MM.1S (cell line): ENCODE results near the gene KCNB1.

Source experiments
- DNase-seq: peaks from one replicate; pipeline ENCODE4 v3.0.0-alpha.2; 2015
- H2AFZ ChIP-seq: fragments of 300-600 bp; sonication (generic); 2 replicates; pipeline ENCODE4 v1.6.0; 2016; ENCODE audit warnings: antibody characterized with exemption, low read length
- H3F3A ChIP-seq: fragments of 300-600 bp; sonication (generic); 2 replicates; pipeline ENCODE4 v1.6.1; 2016; ENCODE audit warnings: mild to moderate bottlenecking, antibody characterized with exemption, low read length, moderate library complexity, mixed read lengths; ENCODE audit not compliant: insufficient read depth
- H3K27ac ChIP-seq: fragments of 300-600 bp; sonication (generic); 2 replicates; pipeline ENCODE4 v1.5.1; 2016; ENCODE audit warnings: mild to moderate bottlenecking, low read length
- H3K27me3 ChIP-seq: fragments of 300-600 bp; sonication (generic); replicated peaks from 2 replicates; pipeline ENCODE4 v1.6.0; 2016; ENCODE audit warnings: low read length; ENCODE audit not compliant: insufficient read depth
- H3K36me3 ChIP-seq: fragments of 300-600 bp; sonication (generic); replicated peaks from 2 replicates; pipeline ENCODE4 v1.6.1; 2016; ENCODE audit warnings: mild to moderate bottlenecking, low read length, mixed read lengths; ENCODE audit not compliant: insufficient read depth
- H3K4me1 ChIP-seq: fragments of 300-600 bp; sonication (generic); 2 replicates; pipeline ENCODE4 v1.6.1; 2016; ENCODE audit warnings: low read length, mixed read lengths
- H3K4me2 ChIP-seq: fragments of 300-600 bp; sonication (generic); 2 replicates; pipeline ENCODE4 v1.6.0; 2016; ENCODE audit warnings: low read depth, low read length
- H3K4me3 ChIP-seq: fragments of 300-600 bp; sonication (generic); 2 replicates; pipeline ENCODE4 v1.5.1; 2016; ENCODE audit warnings: low read length, mixed read lengths
- H3K79me2 ChIP-seq: fragments of 300-600 bp; sonication (generic); 2 replicates; pipeline ENCODE4 v1.6.1; 2016; ENCODE audit warnings: mixed run types, low read length, mixed read lengths
- H3K9ac ChIP-seq: fragments of 300-600 bp; sonication (generic); 2 replicates; pipeline ENCODE4 v1.6.1; 2016; ENCODE audit warnings: low read length, mixed read lengths
- H3K9me2 ChIP-seq: fragments of 300-600 bp; sonication (generic); replicated peaks from 2 replicates; pipeline ENCODE4 v1.6.1; 2016; ENCODE audit warnings: mild to moderate bottlenecking, low read length, mixed read lengths; ENCODE audit not compliant: insufficient read depth
- H3K9me3 ChIP-seq: fragments of 300-600 bp; sonication (generic); replicated peaks from 2 replicates; pipeline ENCODE4 v1.6.1; 2016; ENCODE audit warnings: mild to moderate bottlenecking, low read length, mixed read lengths; ENCODE audit not compliant: insufficient read depth
- H4K20me1 ChIP-seq: fragments of 300-600 bp; sonication (generic); 2 replicates; pipeline ENCODE4 v1.6.1; 2016; ENCODE audit warnings: mild to moderate bottlenecking, low read length, moderate library complexity, mixed read lengths; ENCODE audit not compliant: insufficient read depth
- EZH2 ChIP-seq: fragments of 300-600 bp; sonication (generic); optimal IDR thresholded peaks from 2 replicates; pipeline ENCODE3; 2017; ENCODE audit warnings: low read depth, mild to moderate bottlenecking, antibody characterized with exemption, low read length, mixed read lengths
- EZH2phosphoT487 ChIP-seq: fragments of 300-600 bp; sonication (generic); IDR thresholded peaks from 2 replicates; pipeline ENCODE4 v1.6.1; 2018; ENCODE audit warnings: antibody characterized with exemption, low read length
- TF ChIP-seq, protein P1 (sequence below): fragments of 300-600 bp; sonication (generic); IDR thresholded peaks from 2 replicates; pipeline ENCODE4 v1.5.1; 2016; ENCODE audit warnings: antibody characterized with exemption, low read length, mixed read lengths

KCNB1 gene

DNA sequence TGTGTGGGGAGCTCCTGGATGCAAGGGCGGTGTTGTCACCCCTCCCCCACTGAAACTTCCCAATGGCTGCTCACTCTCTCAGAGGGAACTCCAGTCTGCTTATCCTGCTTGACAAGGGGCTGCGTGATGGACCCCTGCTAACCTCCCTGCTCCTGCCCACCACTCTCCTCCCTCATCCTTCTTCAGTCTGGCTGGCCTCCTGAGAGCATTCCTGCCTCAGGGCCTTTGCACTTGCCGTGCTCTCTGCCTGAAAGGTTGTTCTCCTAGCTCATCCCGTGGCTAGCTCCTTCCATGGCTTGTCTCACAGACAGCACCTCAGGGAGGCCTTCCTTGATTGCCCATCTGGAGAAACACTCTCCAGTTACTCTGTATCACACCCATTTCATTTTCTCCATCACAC, 130.7 kb downstream of the KCNB1 start:
- Histone ChIP-seq H3K4me2 (no peak overlapping the region), H3K27me3 (no peaks in the 10 kb centered on the region), H3K9me2 (no peaks in the 10 kb centered on the region), H3F3A (no peaks in the 10 kb centered on the region), H3K4me1 (no peaks in the 10 kb centered on the region), H3K9me3 (no peaks in the 10 kb centered on the region), H3K36me3 (no peaks in the 10 kb centered on the region), H3K4me3 (no peak overlapping the region), H2AFZ (no peak overlapping the region), H3K79me2 (no peaks in the 10 kb centered on the region), H3K9ac (no peak overlapping the region), H3K27ac (no peak overlapping the region), H4K20me1 (no peaks in the 10 kb centered on the region)
- no peak for DNase-seq
- TF ChIP-seq, protein P1, sequence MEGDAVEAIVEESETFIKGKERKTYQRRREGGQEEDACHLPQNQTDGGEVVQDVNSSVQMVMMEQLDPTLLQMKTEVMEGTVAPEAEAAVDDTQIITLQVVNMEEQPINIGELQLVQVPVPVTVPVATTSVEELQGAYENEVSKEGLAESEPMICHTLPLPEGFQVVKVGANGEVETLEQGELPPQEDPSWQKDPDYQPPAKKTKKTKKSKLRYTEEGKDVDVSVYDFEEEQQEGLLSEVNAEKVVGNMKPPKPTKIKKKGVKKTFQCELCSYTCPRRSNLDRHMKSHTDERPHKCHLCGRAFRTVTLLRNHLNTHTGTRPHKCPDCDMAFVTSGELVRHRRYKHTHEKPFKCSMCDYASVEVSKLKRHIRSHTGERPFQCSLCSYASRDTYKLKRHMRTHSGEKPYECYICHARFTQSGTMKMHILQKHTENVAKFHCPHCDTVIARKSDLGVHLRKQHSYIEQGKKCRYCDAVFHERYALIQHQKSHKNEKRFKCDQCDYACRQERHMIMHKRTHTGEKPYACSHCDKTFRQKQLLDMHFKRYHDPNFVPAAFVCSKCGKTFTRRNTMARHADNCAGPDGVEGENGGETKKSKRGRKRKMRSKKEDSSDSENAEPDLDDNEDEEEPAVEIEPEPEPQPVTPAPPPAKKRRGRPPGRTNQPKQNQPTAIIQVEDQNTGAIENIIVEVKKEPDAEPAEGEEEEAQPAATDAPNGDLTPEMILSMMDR, result no peak
- no peak for TF ChIP-seq EZH2phosphoT487
- TF ChIP-seq EZH2, result no peak

DNA sequence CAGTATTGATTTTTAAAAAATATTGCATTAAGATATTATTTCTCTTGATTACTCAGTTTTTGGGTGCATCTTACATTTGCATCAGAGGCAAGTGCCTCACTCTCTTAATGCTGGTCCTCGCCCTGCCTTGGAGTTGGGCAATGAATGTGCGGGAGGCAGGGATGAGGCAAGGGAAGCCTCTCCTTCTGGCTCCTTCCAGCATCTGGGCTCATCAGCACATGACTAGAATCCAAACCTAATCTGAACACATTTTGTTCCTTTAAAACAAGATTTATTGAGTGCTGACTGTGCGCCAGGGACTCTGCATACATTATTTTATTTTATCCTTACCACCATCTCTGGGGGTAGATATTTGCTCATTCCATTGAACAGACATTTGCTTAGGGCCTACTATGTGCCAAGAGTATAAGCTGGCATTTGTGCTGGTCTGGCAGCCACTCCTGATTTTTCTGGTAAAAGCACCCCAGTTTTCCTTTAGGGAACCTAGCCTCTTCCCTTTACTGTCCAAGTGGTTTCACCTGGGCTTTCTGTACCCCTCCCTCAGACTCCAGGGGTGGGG, 132.7 kb downstream of the KCNB1 start:
- Histone ChIP-seq H3K79me2 (no peaks in the 10 kb centered on the region), H3K9me2 (no peaks in the 10 kb centered on the region), H2AFZ (no peak overlapping the region), H3F3A (no peaks in the 10 kb centered on the region), H3K27me3 (0 out of 2 replicates have a peak, but pooled peaks cover 5% of the 10 kb centered on the region), H3K36me3 (no peaks in the 10 kb centered on the region), H3K9ac (no peak overlapping the region), H3K27ac (no peak overlapping the region), H4K20me1 (no peaks in the 10 kb centered on the region), H3K9me3 (no peaks in the 10 kb centered on the region), H3K4me2 (no peak overlapping the region), H3K4me3 (no peak overlapping the region), H3K4me1 (no peaks in the 10 kb centered on the region)
- no peak for DNase-seq
- no peak for TF ChIP-seq EZH2phosphoT487
- TF ChIP-seq, protein P1, result no peak

DNA sequence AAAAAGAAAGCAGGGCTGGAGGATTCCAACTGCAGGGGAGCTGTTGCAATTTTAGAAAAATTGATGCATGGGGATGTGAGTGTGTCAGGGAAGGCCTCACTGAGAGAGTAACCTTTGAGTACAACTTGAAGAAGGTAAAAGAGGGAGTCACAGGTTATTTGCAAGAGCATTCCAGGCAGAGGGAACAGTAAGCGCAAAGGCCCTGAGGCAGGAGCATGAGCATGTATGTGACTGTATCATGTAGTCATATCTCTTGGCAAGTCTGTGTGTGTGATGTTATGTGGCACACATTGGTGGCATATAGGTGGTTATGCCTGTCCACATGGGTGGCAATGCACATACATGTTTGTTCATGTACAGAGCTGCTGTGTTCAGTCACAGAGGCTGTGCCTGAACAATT, 133.4 kb downstream of the KCNB1 start:
- Histone ChIP-seq H3K9ac (no peak overlapping the region), H3K4me3 (no peak overlapping the region), H3K79me2 (no peaks in the 10 kb centered on the region), H2AFZ (no peak overlapping the region), H4K20me1 (no peaks in the 10 kb centered on the region), H3K9me2 (no peaks in the 10 kb centered on the region), H3K4me2 (no peak overlapping the region), H3K36me3 (no peaks in the 10 kb centered on the region), H3F3A (no peaks in the 10 kb centered on the region), H3K27ac (no peak overlapping the region), H3K9me3 (no peaks in the 10 kb centered on the region), H3K4me1 (no peaks in the 10 kb centered on the region), H3K27me3 (peaks cover 11% of the 10 kb centered on the region; the same call in 1 of the 2 replicates)
- DNase-seq, result no peak
- no peak for TF ChIP-seq EZH2

DNA sequence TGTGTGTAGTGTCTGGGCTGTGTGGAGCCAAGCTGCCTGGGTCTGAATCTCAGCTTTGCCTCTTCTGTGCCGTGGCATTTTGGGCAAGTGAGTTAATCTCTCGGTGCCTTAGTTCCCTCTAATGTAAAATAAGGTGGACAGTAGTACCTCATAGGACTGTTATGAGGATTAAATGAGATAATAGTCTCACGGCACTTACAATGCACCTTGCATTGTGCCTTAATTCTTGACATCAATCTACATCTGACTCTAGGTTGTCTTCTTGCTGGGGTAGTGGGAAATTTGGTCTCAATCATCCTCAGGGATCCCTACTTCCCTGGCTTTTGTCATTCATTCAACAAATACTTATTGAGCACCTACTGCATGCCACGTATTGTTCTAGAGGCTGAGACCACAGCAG, 133.9 kb downstream of the KCNB1 start:
- H2AFZ ChIP-seq, result no peak overlapping the region
- DNase-seq, result no peak
- peaks cover 16% of the 10 kb centered on the region; the same call in 1 of the 2 replicates for H3K27me3 ChIP-seq

More for the DNA sequence above, 133.9 kb downstream of the KCNB1 start:
- TF ChIP-seq EZH2, result no peak
- TF ChIP-seq, protein P1, result no peak
- Histone ChIP-seq H3K9me3 (no peaks in the 10 kb centered on the region), H3K4me2 (no peak overlapping the region), H3K9me2 (no peaks in the 10 kb centered on the region), H4K20me1 (no peaks in the 10 kb centered on the region), H3K4me1 (no peaks in the 10 kb centered on the region), H3K9ac (no peak overlapping the region), H3K36me3 (no peaks in the 10 kb centered on the region), H3F3A (no peaks in the 10 kb centered on the region), H3K79me2 (no peaks in the 10 kb centered on the region), H3K4me3 (no peak overlapping the region), H3K27ac (no peak overlapping the region)
